GM12878 (cell line): ENCODE measurements around the gene IL19.

Source experiments
- EZH2 ChIP-seq: IDR thresholded peaks from 2 replicates; pipeline ENCODE4 v1.6.1; 2012; ENCODE audit warnings: low read depth, mild to moderate bottlenecking, control low read depth, inconsistent platforms, low read length, borderline replicate concordance; ENCODE audit not compliant: control insufficient read depth
- FOXM1 ChIP-seq: IDR thresholded peaks from 2 replicates; pipeline ENCODE4 v1.6.1; 2012; ENCODE audit warnings: low read depth, mild to moderate bottlenecking, inconsistent platforms, low read length, moderate library complexity
- MXI1 ChIP-seq: fragments of 150-350 bp; IDR thresholded peaks from 2 replicates; pipeline ENCODE4 v1.6.1; 2011; ENCODE audit warnings: low read depth, mild to moderate bottlenecking, inconsistent platforms, low read length, improper control_type of control experiment
- POLR2A ChIP-seq: IDR thresholded peaks from 2 replicates; pipeline ENCODE4 v1.6.1; 2011; ENCODE audit warnings: low read depth, mild to moderate bottlenecking, low read length
- POLR2AphosphoS5 ChIP-seq: IDR thresholded peaks from 2 replicates; pipeline ENCODE4 v1.6.1; 2011; ENCODE audit warnings: mild to moderate bottlenecking, low read length, inconsistent platforms
- RCOR1 ChIP-seq: conservative IDR thresholded peaks from 2 replicates; pipeline ENCODE4 v1.6.1; 2012; ENCODE audit warnings: low read depth, low read length, improper control_type of control experiment
- SIX5 ChIP-seq: IDR thresholded peaks from 2 replicates; pipeline ENCODE4 v1.6.1; 2011; ENCODE audit warnings: mild to moderate bottlenecking, low read depth, low read length, moderate library complexity; ENCODE audit not compliant: severe bottlenecking
- SMC3 ChIP-seq: IDR thresholded peaks from 2 replicates; pipeline ENCODE4 v1.6.1; 2011; ENCODE audit warnings: low read length, improper control_type of control experiment, borderline replicate concordance
- SPI1 ChIP-seq: IDR thresholded peaks from 2 replicates; pipeline ENCODE4 v1.6.1; 2011; ENCODE audit warnings: low read depth, mild to moderate bottlenecking, low read length, moderate library complexity, borderline replicate concordance; ENCODE audit not compliant: insufficient read depth
- SREBF2 ChIP-seq: IDR thresholded peaks from 2 replicates; pipeline ENCODE4 v1.6.1; 2012; ENCODE audit warnings: mild to moderate bottlenecking, low read length
- TF ChIP-seq, protein P1 (sequence below), 3 experiments: IDR thresholded peaks in 2 of 3; conservative IDR thresholded peaks in 1 of 3; 2 replicates each; pipeline ENCODE4 v1.5.1; 2011; ENCODE audit warnings: low read depth in 3 of 3, low read length in 3 of 3, mild to moderate bottlenecking in 3 of 3, control low read depth in 2 of 3, moderate library complexity in 2 of 3, inconsistent platforms in 1 of 3, mixed read lengths in 1 of 3; ENCODE audit not compliant: control insufficient read depth in 2 of 3, insufficient read depth in 1 of 3; ENCODE audit errors: extremely low read depth in 1 of 3
- TF ChIP-seq, protein P2 (sequence below): IDR thresholded peaks from 2 replicates; pipeline ENCODE4 v1.6.1; 2012; ENCODE audit warnings: low read depth, low read length, improper control_type of control experiment

DNA sequence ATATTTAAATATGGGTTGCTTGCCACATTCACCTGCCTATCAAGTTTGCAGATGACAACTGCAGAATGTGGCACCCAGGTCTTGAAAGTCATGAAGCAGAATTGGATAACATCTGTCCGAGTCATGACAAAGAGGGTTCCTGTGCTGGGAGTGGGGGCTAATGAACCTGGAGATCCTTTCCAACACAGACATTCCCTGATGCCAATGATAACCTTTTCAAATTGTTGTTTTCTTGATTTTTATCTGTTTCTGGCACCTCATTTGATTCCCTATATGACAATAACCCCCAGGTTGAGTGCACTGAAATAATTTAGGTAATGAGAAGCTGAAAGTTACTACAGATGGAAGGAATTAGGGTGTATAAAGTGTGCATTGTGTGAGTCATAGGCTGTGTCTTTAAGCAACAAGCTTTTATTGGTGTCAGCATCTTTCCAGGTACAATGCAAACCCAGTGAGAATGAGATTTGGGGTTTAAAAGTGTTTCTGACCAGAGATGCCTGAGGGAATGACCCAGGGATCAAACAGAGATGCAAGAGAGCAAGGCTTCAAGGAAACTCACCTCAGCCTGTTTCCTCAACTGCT, 33.7 kb downstream of the IL19 start:
- TF ChIP-seq, protein P1, sequence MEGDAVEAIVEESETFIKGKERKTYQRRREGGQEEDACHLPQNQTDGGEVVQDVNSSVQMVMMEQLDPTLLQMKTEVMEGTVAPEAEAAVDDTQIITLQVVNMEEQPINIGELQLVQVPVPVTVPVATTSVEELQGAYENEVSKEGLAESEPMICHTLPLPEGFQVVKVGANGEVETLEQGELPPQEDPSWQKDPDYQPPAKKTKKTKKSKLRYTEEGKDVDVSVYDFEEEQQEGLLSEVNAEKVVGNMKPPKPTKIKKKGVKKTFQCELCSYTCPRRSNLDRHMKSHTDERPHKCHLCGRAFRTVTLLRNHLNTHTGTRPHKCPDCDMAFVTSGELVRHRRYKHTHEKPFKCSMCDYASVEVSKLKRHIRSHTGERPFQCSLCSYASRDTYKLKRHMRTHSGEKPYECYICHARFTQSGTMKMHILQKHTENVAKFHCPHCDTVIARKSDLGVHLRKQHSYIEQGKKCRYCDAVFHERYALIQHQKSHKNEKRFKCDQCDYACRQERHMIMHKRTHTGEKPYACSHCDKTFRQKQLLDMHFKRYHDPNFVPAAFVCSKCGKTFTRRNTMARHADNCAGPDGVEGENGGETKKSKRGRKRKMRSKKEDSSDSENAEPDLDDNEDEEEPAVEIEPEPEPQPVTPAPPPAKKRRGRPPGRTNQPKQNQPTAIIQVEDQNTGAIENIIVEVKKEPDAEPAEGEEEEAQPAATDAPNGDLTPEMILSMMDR (IDR thresholded peaks at IDR 0.05 in 2 of 3, conservative IDR thresholded peaks at IDR 0.05 in 1 of 3; ENCODE audit: control insufficient read depth in 2 of 3, extremely low read depth in 1 of 3, insufficient read depth in 1 of 3, low read depth in 3 of 3, low read length in 3 of 3) = no peak
- no peak for TF ChIP-seq SIX5
- no peak for TF ChIP-seq POLR2AphosphoS5
- TF ChIP-seq SREBF2 = no peak
- TF ChIP-seq RCOR1 = no peak
- TF ChIP-seq, protein P2, sequence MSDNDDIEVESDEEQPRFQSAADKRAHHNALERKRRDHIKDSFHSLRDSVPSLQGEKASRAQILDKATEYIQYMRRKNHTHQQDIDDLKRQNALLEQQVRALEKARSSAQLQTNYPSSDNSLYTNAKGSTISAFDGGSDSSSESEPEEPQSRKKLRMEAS = no peak
- no peak for TF ChIP-seq EZH2
- TF ChIP-seq SPI1 = no peak
- no peak for TF ChIP-seq MXI1
- no peak for TF ChIP-seq POLR2A
- no peak for TF ChIP-seq SMC3
- TF ChIP-seq FOXM1 = no peak
